ENCODE results near the gene TUBA4A. TPM values are rescaled to one million over a fixed set of nuclear protein-coding genes. Genes with fewer than 3 reads are reported as not detected.

Gene TUBA4A
- total and polyA plus RNA-seq, 9 of the 15 experiments (the other 6 are each of a cell fraction or from before 2014, with no cell fraction given), result 25.1 to 174 (median 42.4) TPM

- TF ChIP-seq POLR2H (tag; IDR thresholded peaks at IDR 0.05; ENCODE audit: low read depth), result no peak
- peak; percentile 20 for TF ChIP-seq HNRNPLL (IDR thresholded peaks at IDR 0.05; ENCODE audit: low read depth, low read length, poor library complexity, severe bottlenecking)
- no peak for TF ChIP-seq COPS2 (conservative IDR thresholded peaks at IDR 0.05)
- TF ChIP-seq, protein P1, sequence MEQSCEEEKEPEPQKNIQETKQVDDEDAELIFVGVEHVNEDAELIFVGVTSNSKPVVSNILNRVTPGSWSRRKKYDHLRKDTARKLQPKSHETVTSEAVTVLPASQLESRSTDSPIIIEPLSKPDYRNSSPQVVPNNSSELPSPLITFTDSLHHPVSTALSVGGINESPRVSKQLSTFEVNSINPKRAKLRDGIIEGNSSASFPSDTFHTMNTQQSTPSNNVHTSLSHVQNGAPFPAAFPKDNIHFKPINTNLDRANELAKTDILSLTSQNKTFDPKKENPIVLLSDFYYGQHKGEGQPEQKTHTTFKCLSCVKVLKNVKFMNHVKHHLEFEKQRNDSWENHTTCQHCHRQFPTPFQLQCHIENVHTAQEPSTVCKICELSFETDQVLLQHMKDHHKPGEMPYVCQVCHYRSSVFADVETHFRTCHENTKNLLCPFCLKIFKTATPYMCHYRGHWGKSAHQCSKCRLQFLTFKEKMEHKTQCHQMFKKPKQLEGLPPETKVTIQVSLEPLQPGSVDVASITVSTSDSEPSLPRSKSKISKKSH (CRISPR knock-in tag; IDR thresholded peaks at IDR 0.05), result no peak
- TF ChIP-seq, protein P2, sequence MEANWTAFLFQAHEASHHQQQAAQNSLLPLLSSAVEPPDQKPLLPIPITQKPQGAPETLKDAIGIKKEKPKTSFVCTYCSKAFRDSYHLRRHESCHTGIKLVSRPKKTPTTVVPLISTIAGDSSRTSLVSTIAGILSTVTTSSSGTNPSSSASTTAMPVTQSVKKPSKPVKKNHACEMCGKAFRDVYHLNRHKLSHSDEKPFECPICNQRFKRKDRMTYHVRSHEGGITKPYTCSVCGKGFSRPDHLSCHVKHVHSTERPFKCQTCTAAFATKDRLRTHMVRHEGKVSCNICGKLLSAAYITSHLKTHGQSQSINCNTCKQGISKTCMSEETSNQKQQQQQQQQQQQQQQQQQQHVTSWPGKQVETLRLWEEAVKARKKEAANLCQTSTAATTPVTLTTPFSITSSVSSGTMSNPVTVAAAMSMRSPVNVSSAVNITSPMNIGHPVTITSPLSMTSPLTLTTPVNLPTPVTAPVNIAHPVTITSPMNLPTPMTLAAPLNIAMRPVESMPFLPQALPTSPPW (CRISPR knock-in tag; IDR thresholded peaks at IDR 0.05), result peak; percentile 97
- TF ChIP-seq ZNF217 (CRISPR knock-in tag; IDR thresholded peaks at IDR 0.05), result no peak
- TF ChIP-seq, protein P3, sequence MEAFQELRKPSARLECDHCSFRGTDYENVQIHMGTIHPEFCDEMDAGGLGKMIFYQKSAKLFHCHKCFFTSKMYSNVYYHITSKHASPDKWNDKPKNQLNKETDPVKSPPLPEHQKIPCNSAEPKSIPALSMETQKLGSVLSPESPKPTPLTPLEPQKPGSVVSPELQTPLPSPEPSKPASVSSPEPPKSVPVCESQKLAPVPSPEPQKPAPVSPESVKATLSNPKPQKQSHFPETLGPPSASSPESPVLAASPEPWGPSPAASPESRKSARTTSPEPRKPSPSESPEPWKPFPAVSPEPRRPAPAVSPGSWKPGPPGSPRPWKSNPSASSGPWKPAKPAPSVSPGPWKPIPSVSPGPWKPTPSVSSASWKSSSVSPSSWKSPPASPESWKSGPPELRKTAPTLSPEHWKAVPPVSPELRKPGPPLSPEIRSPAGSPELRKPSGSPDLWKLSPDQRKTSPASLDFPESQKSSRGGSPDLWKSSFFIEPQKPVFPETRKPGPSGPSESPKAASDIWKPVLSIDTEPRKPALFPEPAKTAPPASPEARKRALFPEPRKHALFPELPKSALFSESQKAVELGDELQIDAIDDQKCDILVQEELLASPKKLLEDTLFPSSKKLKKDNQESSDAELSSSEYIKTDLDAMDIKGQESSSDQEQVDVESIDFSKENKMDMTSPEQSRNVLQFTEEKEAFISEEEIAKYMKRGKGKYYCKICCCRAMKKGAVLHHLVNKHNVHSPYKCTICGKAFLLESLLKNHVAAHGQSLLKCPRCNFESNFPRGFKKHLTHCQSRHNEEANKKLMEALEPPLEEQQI (IDR thresholded peaks at IDR 0.05), result no peak
- peak; percentile 18; the same call in 1 of the 2 replicates for TF ChIP-seq ATF7 (IDR thresholded peaks at IDR 0.05)
- TF ChIP-seq KDM5B (IDR thresholded peaks at IDR 0.05; ENCODE audit: insufficient replicate concordance, low read depth, low read length), result peak; percentile 94
- TF ChIP-seq ZBTB2 (IDR thresholded peaks at IDR 0.05), result no peak
- no peak for TF ChIP-seq CHCHD3 (CRISPR knock-in tag; IDR thresholded peaks at IDR 0.05)
- no peak for TF ChIP-seq ZBTB49 (CRISPR knock-in tag; IDR thresholded peaks at IDR 0.05; ENCODE audit: borderline replicate concordance)
- TF ChIP-seq TFAM (CRISPR knock-in tag; conservative IDR thresholded peaks at IDR 0.05), result no peak
- TF ChIP-seq FOSL1 (tag; conservative IDR thresholded peaks at IDR 0.05), result 0 out of 2 replicates have a peak, but pooled peaks have one; percentile 5
- TF ChIP-seq SP1 (CRISPR knock-in tag; IDR thresholded peaks at IDR 0.05), result peak; percentile 73; the same call in 1 of the 2 replicates
- 0 out of 2 replicates have a peak, but pooled peaks have one; percentile 28 for TF ChIP-seq TARDBP (IDR thresholded peaks at IDR 0.05)
- peak; percentile 75; the same call in 1 of the 2 replicates for TF ChIP-seq POLR2AphosphoS5 (IDR thresholded peaks at IDR 0.05; ENCODE audit: control insufficient read depth, insufficient read depth, low read depth, low read length)
These were observed at the start of gene TUBA4A (continued) for GRCh38 chr2:219253753-219254589.
